Measurements from ENCODE around the gene CARD10. TPM values are rescaled to one million over a fixed set of nuclear protein-coding genes. Genes with fewer than 3 reads are reported as not detected.

CARD10 gene
- total RNA-seq, 1 donor from 2014 or later, result 46.7 TPM

DNA sequence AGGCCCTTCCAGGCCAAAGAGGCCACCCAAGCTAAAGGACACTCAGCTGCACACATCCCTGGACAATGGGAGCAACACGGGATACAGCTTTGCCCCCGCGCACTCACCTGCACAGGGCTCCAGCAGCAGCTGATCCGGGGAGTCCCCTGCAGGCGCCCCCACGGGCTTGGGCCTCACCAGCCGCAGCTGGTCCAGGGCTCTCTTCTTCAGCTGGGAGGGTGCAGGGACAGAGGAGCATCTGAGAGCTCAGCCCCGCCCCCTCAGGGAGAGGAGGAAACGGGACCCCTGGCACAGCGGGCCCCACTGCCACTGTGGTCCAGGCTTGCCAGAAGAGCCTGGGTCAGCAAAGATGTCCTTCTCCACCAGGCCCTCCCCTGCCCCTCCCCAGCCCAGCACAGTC is 25.2 kb downstream of the CARD10 start:
- no peak for DNase-seq (ENCODE audit: low spot score, unreplicated experiment)
- Mint-ChIP-seq H3K27ac (no peak overlapping the region), H3K36me3 (ENCODE audit: insufficient read depth) (peaks cover 37% of the 10 kb centered on the region), H3K9me3 (ENCODE audit: low read depth) (no peaks in the 10 kb centered on the region), H3K4me3 (ENCODE audit: low read depth) (no peak overlapping the region), H3K27me3 (no peaks in the 10 kb centered on the region), H3K4me1 (ENCODE audit: low read depth) (peaks cover 3% of the 10 kb centered on the region)
- TF ChIP-seq, protein P1, sequence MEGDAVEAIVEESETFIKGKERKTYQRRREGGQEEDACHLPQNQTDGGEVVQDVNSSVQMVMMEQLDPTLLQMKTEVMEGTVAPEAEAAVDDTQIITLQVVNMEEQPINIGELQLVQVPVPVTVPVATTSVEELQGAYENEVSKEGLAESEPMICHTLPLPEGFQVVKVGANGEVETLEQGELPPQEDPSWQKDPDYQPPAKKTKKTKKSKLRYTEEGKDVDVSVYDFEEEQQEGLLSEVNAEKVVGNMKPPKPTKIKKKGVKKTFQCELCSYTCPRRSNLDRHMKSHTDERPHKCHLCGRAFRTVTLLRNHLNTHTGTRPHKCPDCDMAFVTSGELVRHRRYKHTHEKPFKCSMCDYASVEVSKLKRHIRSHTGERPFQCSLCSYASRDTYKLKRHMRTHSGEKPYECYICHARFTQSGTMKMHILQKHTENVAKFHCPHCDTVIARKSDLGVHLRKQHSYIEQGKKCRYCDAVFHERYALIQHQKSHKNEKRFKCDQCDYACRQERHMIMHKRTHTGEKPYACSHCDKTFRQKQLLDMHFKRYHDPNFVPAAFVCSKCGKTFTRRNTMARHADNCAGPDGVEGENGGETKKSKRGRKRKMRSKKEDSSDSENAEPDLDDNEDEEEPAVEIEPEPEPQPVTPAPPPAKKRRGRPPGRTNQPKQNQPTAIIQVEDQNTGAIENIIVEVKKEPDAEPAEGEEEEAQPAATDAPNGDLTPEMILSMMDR (IDR thresholded peaks at IDR 0.05; ENCODE audit: unreplicated experiment), result no peak

DNA sequence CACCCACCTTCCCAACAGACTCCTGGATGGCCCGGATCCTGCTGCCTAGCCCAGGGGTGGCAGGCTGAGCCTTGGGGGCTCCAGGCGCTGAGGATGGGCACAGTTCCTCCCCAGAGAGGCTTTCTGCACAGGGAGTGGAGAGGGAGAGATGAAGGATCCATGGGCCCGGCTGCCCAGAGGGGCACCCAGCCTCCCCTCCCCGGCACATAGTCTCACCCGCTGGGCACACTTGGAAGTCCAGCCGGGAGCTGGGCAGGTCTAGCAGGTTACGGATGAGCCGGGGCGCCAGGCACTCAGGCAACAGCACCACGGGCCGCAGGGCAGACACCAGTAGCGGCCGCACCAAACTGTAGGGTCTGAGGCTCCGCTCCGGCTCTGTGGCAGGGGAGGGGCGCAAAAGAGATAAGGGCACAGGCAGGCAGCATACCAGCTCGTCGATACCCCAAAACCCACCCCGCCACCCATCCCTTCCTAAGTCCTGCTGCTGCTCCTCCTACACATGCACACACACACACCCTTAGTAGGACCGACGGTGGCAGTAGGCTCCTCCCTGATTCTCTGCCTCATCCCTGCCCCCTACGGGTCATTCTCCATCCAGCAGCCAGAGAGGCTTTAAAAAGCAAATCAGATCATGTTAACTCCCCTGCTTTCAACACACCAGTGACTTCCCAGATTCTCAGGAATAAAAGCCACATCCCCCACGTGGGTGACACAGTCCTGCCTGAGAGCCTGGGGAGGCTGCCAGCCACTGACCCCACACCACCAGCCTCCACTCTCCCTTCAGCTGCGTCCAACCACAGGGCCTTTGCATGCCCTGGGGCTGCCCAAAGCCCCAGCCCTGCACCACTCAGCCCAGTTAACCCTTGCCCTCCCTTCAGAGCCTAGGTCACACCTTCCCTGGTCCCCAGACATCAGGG is 26.5 kb downstream of the CARD10 start:
- Mint-ChIP-seq H3K4me1 (ENCODE audit: low read depth) (peaks cover 9% of the 10 kb centered on the region), H3K27ac (no peak overlapping the region), H3K36me3 (ENCODE audit: insufficient read depth) (peaks cover 35% of the 10 kb centered on the region), H3K27me3 (no peaks in the 10 kb centered on the region), H3K9me3 (ENCODE audit: low read depth) (no peaks in the 10 kb centered on the region), H3K4me3 (ENCODE audit: low read depth) (no peak overlapping the region)
- TF ChIP-seq, protein P1 (IDR thresholded peaks at IDR 0.05; ENCODE audit: unreplicated experiment), result peak; percentile 39
- DNase-seq (ENCODE audit: low spot score, unreplicated experiment), result no peak

DNA sequence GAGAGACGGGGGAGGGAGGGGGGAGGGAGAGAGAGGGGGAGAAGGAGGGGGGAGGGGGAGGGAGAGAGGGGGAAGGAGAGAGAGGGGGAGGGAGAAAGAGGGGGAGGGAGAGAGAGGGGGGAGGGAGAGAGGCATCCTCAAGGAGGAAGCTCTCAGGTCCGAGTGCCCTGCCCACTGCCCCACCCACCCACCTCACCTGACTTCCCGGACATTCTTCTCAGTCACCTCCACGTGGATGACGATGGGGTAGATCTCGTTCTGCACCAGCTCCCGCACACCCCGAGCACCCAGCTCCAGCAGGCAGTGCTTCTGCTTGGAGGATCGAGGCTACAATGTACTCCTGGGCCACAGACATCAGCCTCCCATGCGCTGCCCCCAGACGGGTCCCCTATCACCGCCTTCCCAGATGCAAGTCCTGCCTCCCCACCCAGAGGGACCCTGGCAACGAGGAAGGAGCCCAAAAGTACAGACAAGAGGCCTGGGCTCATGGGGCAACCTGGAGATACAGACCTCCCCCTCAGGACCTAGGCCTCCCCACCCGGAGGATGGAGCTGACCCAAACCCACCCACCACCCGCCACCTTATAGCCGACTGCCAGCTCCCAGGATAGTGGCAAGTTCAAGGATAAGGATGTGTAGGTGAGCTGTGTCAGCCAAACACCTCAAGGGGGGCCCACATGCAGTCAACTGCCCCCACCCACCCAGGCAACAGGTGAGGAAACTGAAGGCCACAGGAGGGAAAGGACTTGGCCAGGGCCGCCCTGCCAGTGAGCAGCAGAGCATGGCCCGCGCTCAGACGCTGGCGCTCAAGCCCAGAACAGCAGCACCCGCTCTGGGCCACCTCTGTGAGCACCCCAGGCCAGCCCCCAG is 27.4 kb downstream of the CARD10 start:
- H3K27me3 Mint-ChIP-seq, result no peaks in the 10 kb centered on the region
- H3K9me3 Mint-ChIP-seq (ENCODE audit: low read depth), result no peaks in the 10 kb centered on the region
- peaks cover 17% of the 10 kb centered on the region for H3K4me1 Mint-ChIP-seq (ENCODE audit: low read depth)
- no peak overlapping the region for H3K4me3 Mint-ChIP-seq (ENCODE audit: low read depth)
- H3K27ac Mint-ChIP-seq, result no peak overlapping the region
- DNase-seq (ENCODE audit: low spot score, unreplicated experiment), result no peak
- H3K36me3 Mint-ChIP-seq (ENCODE audit: insufficient read depth), result peaks cover 32% of the 10 kb centered on the region
- TF ChIP-seq, protein P1 (IDR thresholded peaks at IDR 0.05; ENCODE audit: unreplicated experiment), result no peak

DNA sequence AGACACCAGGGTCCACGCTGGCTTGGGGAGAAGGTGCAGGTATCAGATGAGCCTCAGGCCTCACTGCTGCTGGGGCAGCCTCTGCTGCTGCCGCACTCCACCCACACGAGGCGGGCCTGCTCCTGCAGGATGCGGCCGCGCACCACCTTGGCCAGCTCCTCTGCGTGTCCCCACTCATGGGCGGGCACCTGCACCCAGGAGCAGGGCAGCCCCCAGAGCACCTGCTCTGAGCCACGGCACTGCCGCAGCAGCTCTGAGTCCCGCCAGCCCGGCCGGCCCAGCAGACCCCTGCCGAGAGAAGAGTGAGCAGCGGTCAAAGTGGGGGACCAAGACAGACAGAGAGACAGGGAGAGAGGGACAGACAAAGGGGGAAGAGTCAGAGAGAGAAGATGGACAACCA is 28.1 kb downstream of the CARD10 start:
- Mint-ChIP-seq H3K27ac (no peak overlapping the region), H3K27me3 (no peaks in the 10 kb centered on the region), H3K36me3 (ENCODE audit: insufficient read depth) (peaks cover 29% of the 10 kb centered on the region), H3K9me3 (ENCODE audit: low read depth) (no peaks in the 10 kb centered on the region), H3K4me3 (ENCODE audit: low read depth) (no peak overlapping the region), H3K4me1 (ENCODE audit: low read depth) (peaks cover 22% of the 10 kb centered on the region)
- DNase-seq (ENCODE audit: low spot score, unreplicated experiment), result no peak
- TF ChIP-seq, protein P1 (IDR thresholded peaks at IDR 0.05; ENCODE audit: unreplicated experiment), result no peak

DNA sequence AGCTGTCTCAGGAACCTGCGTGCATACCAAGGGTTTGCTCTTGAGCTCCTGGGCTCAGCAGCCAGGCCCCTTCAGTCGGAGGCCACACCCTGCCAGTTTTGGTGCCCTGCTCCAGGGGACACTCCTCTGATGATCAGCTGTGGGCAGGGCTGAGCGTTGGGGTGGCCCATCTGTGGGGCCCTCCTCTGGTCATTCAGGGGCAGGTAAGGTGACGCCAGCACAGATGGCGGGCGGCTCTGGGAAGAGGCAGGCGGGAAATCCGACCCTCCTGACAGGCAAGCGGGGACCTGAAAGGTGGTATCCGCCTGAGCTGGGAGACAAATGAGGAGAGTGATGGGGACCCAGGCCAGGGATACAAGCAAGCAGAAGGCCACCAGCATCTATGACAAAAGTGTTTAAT is 29.2 kb downstream of the CARD10 start:
- TF ChIP-seq, protein P1 (IDR thresholded peaks at IDR 0.05; ENCODE audit: unreplicated experiment), result no peak
- no peak for DNase-seq (ENCODE audit: low spot score, unreplicated experiment)
- no peak overlapping the region for H3K27ac Mint-ChIP-seq
- no peaks in the 10 kb centered on the region for H3K27me3 Mint-ChIP-seq
- no peak overlapping the region for H3K4me3 Mint-ChIP-seq (ENCODE audit: low read depth)
- H3K4me1 Mint-ChIP-seq (ENCODE audit: low read depth), result peaks cover 22% of the 10 kb centered on the region
- no peaks in the 10 kb centered on the region for H3K9me3 Mint-ChIP-seq (ENCODE audit: low read depth)
- H3K36me3 Mint-ChIP-seq (ENCODE audit: insufficient read depth), result peaks cover 21% of the 10 kb centered on the region

All from progenitor cell of endocrine pancreas (in vitro differentiated cells).